CD4-positive, alpha-beta T cell (primary cell): ENCODE results near the gene MCEE. TPM values are rescaled to one million over a fixed set of nuclear protein-coding genes. Genes with fewer than 3 reads are reported as not detected.
A peak's percentile ranks its signal among the peaks of the same experiment; 100 is the strongest.

ENCODE experiments used
- ATAC-seq: fragments of 200-7000 bp; cut with Tn5 transposase; one replicate; pipeline ENCODE4 v1.10.0; 2022; ENCODE audit warnings: mild to moderate bottlenecking; ENCODE audit not compliant: poor library complexity
- CTCF ChIA-PET: fragments of 350-600 bp; sonication (Branson Sonifier 250); formaldehyde crosslinking; loops from one replicate; lab custom pipeline; 2021; ENCODE audit warnings: antibody characterized with exemption, inconsistent platforms; lab: Charles Lee
- POLR2A ChIA-PET: fragments of 350-600 bp; sonication (Branson Sonifier 250); formaldehyde crosslinking; loops from one replicate; lab custom pipeline; 2021; ENCODE audit warnings: antibody characterized with exemption, inconsistent platforms; lab: Charles Lee
- DNase-seq, 14 experiments: peaks; one replicate each; pipeline ENCODE4 v3.0.0-alpha.2; 2013 to 2020; ENCODE audit warnings: mixed read lengths in 2 of 14
- H3K27ac ChIP-seq, 2 donors: one replicate each; pipeline versions ENCODE4 v1.5.1 to v1.7.0; 2013; ENCODE audit warnings: low read length in 2 of 2, low read depth in 1 of 2, mild to moderate bottlenecking in 1 of 2
- H3K27me3 ChIP-seq, 2 experiments: 1 replicate in 1 of 2; 2 replicates in 1 of 2; pipeline versions ENCODE4 v1.6.1 to v1.7.0; 2013; ENCODE audit warnings: low read length in 2 of 2, control low read depth in 1 of 2, mild to moderate bottlenecking in 1 of 2, moderate library complexity in 1 of 2; ENCODE audit not compliant: insufficient read depth in 2 of 2, control insufficient read depth in 1 of 2
- H3K36me3 ChIP-seq: one replicate; pipeline ENCODE4 v1.6.1; 2013; ENCODE audit warnings: low read length, control low read depth; ENCODE audit not compliant: insufficient read depth
- H3K4me1 ChIP-seq: one replicate; pipeline ENCODE4 v1.6.1; 2013; ENCODE audit warnings: low read length, control low read depth; ENCODE audit not compliant: insufficient read depth
- H3K4me3 ChIP-seq: one replicate; pipeline ENCODE4 v1.5.1; 2013; ENCODE audit warnings: mild to moderate bottlenecking, low read length, moderate library complexity
- H3K9me3 ChIP-seq, 2 experiments: 1 replicate in 1 of 2; 2 replicates in 1 of 2; pipeline versions ENCODE4 v1.6.1 to v1.7.0; 2013; ENCODE audit warnings: low read length in 2 of 2, mild to moderate bottlenecking in 2 of 2, control low read depth in 1 of 2, moderate library complexity in 1 of 2; ENCODE audit not compliant: control insufficient read depth in 1 of 2, insufficient read depth in 1 of 2
- H3K27ac Mint-ChIP-seq: one replicate; pipeline ENCODE4 v1.8.0; 2020; ENCODE audit warnings: mixed read lengths
- H3K27me3 Mint-ChIP-seq: one replicate; pipeline ENCODE4 v1.8.0; 2021; ENCODE audit warnings: mixed read lengths
- H3K36me3 Mint-ChIP-seq: one replicate; pipeline ENCODE4 v1.8.0; 2021; ENCODE audit warnings: low read depth, mixed read lengths
- H3K4me1 Mint-ChIP-seq: one replicate; pipeline ENCODE4 v1.8.0; 2021; ENCODE audit warnings: low read depth, mixed read lengths
- H3K4me3 Mint-ChIP-seq: one replicate; pipeline ENCODE4 v1.8.0; 2020; ENCODE audit warnings: mild to moderate bottlenecking, mixed read lengths
- H3K9me3 Mint-ChIP-seq: one replicate; pipeline ENCODE4 v1.8.0; 2020; ENCODE audit warnings: mixed read lengths
- intact Hi-C, 2 experiments: fragments of 100-400 bp; cut with DNase I in 1 of 2; cut with micrococcal nuclease in 1 of 2; formaldehyde crosslinking; loops; one replicate each; pipeline versions ENCODE4 v1.15.1 to v1.9.0; 2023 to 2025; cut with DNase I, micrococcal nuclease
- total RNA-seq, 174 experiments: library from RNA in 2 of 174; stranded (reverse) in 2 of 174; gene quantifications; one replicate each; pipeline ENCODE4 v1.2.3 and lab custom pipeline; 2021 to 2026
- TF ChIP-seq, protein P1 (sequence below): fragments of 200-600 bp; IDR thresholded peaks from one replicate; pipeline ENCODE4 v1.8.0; 2022; ENCODE audit warnings: antibody characterized with exemption, mild to moderate bottlenecking

MCEE gene
- total RNA-seq, 2 experiments from 2014 or later = 4.3 to 8.0 TPM

DNA sequence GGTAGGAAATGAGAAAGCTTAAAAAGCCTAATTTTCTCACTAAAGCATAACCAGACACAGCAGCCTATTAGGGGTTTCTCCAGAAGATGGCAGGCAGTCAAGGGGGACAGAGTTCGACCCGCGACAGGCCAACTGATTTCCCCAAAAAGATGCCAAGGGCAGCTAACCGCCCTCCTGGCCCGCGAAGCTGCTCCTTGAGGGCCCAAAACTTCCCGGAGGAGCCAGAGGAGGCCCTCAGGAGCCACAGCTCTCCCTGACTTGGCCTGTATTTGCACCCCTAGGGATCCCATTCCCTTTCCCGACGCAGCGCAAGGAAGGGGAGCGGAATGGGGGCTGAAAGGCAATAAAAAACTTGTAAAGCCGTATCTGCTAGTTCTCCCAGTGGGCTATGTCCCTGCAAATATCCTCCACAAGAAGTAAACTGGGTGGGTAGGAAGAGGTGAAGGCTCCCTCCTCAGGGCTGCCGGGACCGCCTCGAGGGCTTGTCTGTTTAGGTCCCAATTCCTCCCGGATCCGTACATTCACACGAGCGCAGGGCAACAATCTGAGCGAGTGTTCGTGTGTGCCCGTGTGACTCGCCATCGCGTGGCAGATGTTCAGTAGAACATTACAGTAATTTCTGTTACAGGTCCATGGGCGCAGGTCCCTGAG lies 62.3 kb downstream of the MCEE start:
- no peaks in the 10 kb centered on the region for H3K27me3 ChIP-seq
- POLR2A ChIA-PET = interaction anchor here (0.6 to 6.5 kb wide), 24 partner anchors 8 to 1631 kb away, joined by 3 to 114 read pairs (median 8); partner anchors contain the start of genes C2orf42, MCEE, MPHOSPH10 and MXD1
- TF ChIP-seq, protein P1, sequence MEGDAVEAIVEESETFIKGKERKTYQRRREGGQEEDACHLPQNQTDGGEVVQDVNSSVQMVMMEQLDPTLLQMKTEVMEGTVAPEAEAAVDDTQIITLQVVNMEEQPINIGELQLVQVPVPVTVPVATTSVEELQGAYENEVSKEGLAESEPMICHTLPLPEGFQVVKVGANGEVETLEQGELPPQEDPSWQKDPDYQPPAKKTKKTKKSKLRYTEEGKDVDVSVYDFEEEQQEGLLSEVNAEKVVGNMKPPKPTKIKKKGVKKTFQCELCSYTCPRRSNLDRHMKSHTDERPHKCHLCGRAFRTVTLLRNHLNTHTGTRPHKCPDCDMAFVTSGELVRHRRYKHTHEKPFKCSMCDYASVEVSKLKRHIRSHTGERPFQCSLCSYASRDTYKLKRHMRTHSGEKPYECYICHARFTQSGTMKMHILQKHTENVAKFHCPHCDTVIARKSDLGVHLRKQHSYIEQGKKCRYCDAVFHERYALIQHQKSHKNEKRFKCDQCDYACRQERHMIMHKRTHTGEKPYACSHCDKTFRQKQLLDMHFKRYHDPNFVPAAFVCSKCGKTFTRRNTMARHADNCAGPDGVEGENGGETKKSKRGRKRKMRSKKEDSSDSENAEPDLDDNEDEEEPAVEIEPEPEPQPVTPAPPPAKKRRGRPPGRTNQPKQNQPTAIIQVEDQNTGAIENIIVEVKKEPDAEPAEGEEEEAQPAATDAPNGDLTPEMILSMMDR = no peak
- Mint-ChIP-seq H3K9me3 (no peaks in the 10 kb centered on the region), H3K27ac (peak overlapping the region; percentile 99), H3K36me3 (peaks cover 36% of the 10 kb centered on the region), H3K4me1 (peaks cover 61% of the 10 kb centered on the region), H3K27me3 (no peaks in the 10 kb centered on the region), H3K4me3 (peak overlapping the region; percentile 99)
- peaks cover 48% of the 10 kb centered on the region for H3K4me1 ChIP-seq
- intact Hi-C loops = loop anchor here (1.0 to 5.0 kb wide), 4 partner anchors 63 to 765 kb away; partner anchors contain the start of genes MCEE (in 2 of the 2), MPHOSPH10 (in 2 of the 2), FAM136A (in 1 of the 2) and PAIP2B (in 1 of the 2)
- H3K4me3 ChIP-seq = peak overlapping the region; percentile 97
- peaks cover 2% of the 10 kb centered on the region for H3K36me3 ChIP-seq
- peak overlapping the region; percentile 91 to 98 for H3K27ac ChIP-seq
- ATAC-seq = no peak
- CTCF ChIA-PET = interaction anchor here (1.3 to 2.5 kb wide), 5 partner anchors 12 to 119 kb away, joined by 4 to 10 read pairs (median 9); partner anchors contain the start of genes MCEE and MPHOSPH10
- peak in 5 of 14 experiments; percentile 12 to 49 (median 37) for DNase-seq
- no peaks in the 10 kb centered on the region for H3K9me3 ChIP-seq

DNA sequence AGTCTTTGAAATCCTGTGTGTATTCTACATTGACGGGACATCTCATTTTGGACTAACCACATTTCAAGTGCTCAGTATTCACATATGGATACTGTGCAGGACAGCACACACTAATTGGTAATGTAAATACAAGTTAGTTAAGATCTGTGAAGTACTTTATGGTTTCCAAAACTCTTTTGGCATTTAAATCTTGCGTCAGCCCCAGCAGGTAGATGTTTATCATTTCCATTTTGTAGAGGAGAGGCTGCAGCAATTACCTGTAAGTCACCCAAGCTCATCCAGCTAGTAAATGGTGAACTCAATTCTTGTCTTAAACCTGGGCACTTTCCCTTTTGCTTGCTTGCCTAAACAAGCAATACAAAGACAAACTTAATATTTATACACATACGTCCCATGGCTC lies 63.2 kb downstream of the MCEE start:
- H3K4me3 ChIP-seq = no peak overlapping the region
- intact Hi-C loops = loop anchor here in 1 of 2 experiments (2.0 to 5.0 kb wide), 2 partner anchors 75 to 764 kb away; partner anchors contain the start of genes FAM136A and TEX261
- POLR2A ChIA-PET = interaction anchor here (0.6 to 6.5 kb wide), 6 partner anchors 64 to 773 kb away, joined by 3 to 114 read pairs (median 11); partner anchors contain the start of genes MCEE, MPHOSPH10, PAIP2B and SNRPG
- peak overlapping the region; percentile 99 for H3K27ac Mint-ChIP-seq
- DNase-seq (no peak), ATAC-seq (no peak)
- H3K27me3 Mint-ChIP-seq = no peaks in the 10 kb centered on the region
- no peaks in the 10 kb centered on the region for H3K36me3 ChIP-seq
- H3K4me1 ChIP-seq = peaks cover 40% of the 10 kb centered on the region
- H3K9me3 Mint-ChIP-seq = no peaks in the 10 kb centered on the region
- H3K36me3 Mint-ChIP-seq = peaks cover 29% of the 10 kb centered on the region
- peak overlapping the region; percentile 76 for H3K4me3 Mint-ChIP-seq
- no peak overlapping the region for H3K27ac ChIP-seq
- CTCF ChIA-PET = interaction anchor here (0.6 to 1.6 kb wide), 5 partner anchors 9 to 1348 kb away, joined by 3 to 4 read pairs (median 4); no protein-coding TSS in a partner anchor
- H3K4me1 Mint-ChIP-seq = peaks cover 53% of the 10 kb centered on the region
- no peaks in the 10 kb centered on the region for H3K9me3 ChIP-seq
- TF ChIP-seq, protein P1 = no peak
- H3K27me3 ChIP-seq = no peaks in the 10 kb centered on the region

DNA sequence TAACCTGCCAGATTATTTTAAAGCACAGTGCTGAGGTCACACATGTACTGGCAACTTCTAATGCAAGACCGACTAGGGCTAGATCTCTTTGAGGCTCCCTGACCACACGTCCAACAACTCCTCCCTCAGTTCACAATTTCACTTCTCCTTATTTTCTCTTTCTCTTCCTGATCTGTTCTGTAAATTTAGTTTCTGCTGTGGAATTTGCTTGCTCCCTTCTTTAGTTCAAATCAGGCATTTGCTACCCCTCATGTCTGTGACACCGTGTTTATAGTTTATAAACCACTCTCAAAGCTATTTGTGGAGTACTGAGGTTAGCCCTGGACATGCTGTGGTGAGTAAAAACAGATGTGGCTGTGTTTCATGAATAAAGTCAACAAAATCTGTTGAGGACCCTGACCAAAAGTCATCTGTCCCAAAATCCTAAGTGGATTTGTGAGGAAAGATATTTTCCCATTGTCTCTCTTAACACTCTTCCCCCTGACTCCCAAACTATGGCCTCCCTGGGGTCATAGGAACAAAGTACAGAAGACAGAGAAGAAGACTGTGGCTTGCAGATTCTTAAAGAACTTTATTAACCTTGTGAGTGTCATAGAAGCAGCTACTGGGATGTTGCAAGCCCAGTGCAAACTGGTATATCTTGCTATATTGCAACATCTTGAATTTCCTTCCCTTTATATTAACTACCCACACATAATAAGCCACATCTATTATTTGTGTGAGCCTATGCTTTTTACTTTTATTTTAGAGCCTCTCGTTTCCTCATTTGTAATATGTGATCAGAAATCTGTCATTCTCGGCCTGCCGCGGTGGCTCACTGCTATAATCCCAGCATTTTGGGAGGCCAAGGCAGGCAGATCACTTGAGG lies 65.0 kb downstream of the MCEE start:
- Mint-ChIP-seq H3K36me3 (peaks cover 14% of the 10 kb centered on the region), H3K27me3 (peaks cover 8% of the 10 kb centered on the region), H3K4me1 (peaks cover 34% of the 10 kb centered on the region), H3K27ac (no peak overlapping the region), H3K9me3 (no peaks in the 10 kb centered on the region), H3K4me3 (no peak overlapping the region)
- no peak overlapping the region for H3K27ac ChIP-seq
- peaks cover 21% of the 10 kb centered on the region for H3K4me1 ChIP-seq
- ChIA-PET POLR2A (no interaction called here), CTCF (no interaction called here)
- intact Hi-C loops = loop anchor here in 1 of 2 experiments (5.0 kb wide), 1 partner anchor 73 kb away; the partner anchor contains the start of gene TEX261
- H3K4me3 ChIP-seq = no peak overlapping the region
- H3K27me3 ChIP-seq = peaks cover 0 to 3% of the 10 kb centered on the region in 2 experiments
- DNase-seq (peak in 3 of 14 experiments; percentile 22 to 44 (median 40)), ATAC-seq (no peak)
- TF ChIP-seq, protein P1 = no peak
- H3K9me3 ChIP-seq = no peaks in the 10 kb centered on the region
- H3K36me3 ChIP-seq = no peaks in the 10 kb centered on the region
